ENCODE measurements around the gene ADAMTS15. TPM values are rescaled to one million over a fixed set of nuclear protein-coding genes. Genes with fewer than 3 reads are reported as not detected.

ADAMTS15 gene
- total RNA-seq, 1 donor from 2014 or later: 35.1 TPM

DNA sequence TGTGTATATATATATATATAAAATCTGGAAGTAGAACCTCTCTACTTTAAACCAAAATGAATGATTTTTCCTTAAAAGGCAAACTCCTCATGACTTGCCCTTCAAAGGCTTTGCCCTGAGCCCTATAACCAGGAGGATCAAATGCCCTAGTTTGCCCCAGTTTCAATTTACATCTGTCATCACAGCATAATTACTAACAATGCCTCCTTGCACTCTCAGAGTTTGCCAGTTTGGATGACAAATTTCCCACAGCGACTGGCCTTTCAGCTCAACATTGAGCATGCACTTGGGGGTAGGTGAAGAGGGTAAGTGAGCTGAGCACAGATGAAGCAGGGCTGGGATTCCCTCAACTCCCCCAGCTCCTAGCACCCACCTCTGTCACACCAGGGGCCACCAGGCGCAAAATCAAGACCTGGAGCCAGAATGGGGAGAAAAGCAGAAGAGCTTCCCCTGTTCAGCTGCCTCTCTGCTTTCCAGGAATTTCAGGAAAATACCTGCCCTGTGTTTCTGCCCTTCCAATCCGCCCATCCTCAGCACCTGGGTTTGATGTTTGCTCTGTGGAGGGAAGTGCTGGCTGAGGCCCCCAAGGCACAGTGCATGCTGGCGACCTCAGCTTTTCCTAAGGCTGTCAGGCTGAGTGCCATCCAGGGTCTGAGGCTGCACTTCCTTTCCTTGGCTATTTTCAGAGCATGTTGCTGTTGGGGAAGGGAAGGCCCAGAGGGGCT, 67.5 kb downstream of the ADAMTS15 start:
- peak; percentile 3 for DNase-seq

DNA sequence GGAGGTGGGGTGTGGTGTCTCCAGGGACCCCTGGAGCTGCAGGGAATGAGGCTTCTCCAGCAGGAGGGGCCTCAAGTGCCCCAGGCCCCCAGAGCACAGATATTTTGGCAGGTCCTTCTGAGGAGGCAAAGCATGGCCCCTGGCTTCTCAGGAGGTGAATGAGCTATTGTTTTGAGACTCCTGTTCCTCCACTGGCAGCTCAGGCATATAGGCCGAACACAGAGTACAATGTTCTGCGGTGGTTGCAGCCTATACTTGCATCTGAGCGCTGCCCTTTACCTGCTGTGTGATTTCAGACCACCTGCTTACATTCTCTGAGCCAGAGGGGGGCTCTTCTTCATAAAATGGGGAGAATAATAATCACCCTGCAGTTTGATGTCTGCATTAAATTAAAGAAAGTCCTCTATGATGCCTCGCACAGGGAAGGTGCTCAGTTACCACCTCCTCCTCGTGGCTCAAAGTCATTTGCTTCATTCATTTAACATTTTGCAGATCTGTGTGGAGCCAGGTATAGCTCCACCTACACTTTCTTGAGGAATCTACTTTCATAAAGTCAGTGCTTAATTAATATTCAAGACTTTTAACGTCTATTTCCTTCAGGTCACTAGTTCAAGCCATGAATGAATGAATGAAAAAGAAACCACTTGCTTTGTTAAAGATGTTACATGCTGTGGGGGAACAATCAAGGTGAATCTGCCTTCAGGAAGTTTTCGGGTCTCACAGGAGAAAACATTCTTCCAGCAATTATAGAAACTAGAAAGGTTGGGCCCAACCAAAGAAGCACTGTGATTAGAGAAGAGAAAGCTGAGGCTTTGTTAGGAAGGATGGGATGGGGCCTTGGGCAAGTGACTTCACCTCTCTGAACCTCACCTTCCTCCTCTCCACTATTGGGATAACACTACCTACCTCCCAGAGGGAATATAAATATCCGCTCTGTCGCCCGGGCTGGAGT, 68.4 kb downstream of the ADAMTS15 start:
- no peak for DNase-seq

DNA sequence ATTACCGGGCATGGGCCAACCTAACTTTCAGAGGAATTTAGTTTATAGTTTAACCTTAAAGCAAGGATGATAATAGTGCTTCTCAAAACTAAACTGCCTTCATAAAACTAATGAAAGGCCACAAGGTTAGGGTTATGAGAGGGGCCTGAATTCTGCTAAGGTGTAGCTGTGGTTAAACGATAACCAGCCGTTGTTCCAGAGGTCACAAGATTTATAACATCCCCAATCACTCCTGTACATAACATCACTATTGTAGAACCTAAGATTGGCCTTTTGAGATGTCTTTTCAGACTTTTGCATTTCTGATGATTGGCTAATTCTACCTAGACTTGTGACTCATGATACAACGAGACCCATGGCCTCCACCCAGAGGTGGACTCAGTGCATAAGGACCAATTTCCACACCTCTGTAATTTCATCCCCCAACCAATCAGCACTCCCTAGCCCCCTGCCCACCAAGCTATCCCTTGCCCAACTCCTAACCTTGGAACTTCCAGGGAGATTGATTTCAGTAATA, 69.8 kb downstream of the ADAMTS15 start:
- no peak for DNase-seq

DNA sequence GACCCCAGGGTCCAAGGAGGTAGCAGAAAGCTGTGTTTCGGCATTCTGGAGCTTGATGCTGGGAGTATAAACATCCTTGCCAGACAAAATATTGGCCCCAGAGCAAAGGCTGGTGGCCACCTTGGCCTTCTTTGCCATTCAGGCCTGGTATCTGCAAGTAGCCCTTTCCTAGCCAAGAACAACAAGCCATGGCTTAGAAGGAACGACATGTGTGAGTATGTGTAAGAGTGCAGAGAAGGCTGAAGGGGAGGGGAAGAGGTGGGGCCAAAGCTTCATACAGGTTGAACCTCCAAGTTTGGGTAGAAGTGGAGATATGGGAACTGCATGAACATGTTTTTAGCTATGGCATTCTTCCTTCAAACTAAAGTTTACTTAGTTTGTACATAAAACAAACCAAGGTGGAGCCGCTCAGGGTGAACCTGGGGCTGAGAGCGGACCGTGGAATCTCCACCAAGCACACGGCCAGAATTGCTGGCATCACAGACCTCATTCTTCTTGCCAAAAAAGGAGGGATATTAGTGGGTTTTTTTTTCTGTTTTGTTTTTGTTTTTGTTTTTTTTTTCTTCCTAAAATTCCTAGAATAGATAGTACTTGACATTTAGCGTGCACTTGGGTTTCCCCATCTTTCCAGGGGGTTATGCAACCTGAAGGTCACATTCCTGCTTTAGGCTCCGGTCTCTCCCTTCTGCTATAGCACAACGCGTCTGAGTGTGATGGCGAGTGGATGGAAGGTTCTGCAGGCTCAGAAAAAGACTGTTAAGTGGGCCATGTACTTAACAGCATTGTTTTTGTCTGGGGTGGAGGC, 70.9 kb downstream of the ADAMTS15 start:
- DNase-seq: no peak

DNA sequence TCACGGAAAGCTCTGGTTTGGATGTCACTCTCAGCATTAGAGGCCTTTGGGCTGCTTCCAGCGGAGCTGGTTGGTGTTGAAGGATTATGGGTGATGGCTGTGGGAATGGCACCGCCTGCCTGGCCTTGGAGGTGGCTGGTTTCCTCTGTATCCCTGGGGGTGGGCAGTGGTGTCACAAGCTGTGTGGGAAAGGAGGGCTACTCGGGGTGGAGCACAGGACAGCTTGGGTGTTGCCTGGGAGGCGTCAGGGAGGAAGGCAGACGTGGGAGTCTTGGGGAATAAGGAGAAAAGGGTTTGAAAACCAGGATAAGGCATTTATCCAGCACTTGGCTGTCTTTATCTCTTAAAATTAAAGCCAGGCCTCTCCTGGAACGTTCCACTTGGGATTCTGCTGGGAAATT, 71.8 kb downstream of the ADAMTS15 start:
- DNase-seq: peak; percentile 48

DNA sequence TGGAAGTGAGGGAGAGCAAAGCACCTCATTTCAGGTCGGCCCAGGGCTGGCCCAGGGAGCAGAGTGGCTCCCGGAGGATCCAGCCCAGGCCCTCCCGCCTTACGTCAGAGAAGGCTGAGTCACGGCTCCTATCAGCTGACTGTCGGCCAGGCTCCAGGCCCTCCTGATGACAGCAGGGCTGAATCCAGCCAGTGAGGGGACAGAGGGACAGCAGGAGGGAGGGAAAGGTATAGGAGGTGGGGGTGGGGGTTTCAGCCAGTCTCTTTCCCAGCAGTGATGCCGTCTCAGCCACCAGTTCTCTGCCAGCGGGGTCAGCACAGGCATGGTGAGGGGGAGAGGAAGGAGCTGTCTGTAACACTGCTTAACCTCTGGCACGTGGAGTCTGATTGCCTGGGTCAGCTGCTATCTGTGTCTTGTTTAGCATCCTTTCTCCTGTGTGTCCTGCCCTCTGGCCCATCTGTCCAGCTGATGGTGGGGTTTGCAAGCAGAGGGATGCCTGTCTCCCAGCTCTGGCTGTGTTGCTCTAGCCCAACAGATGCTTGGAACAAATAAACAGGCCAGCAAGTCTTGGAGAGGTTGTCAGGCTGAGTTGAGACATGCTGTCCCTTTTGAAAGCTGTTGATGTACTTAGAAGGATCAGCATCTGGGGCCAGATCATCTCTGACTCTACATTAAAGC, 74.0 kb downstream of the ADAMTS15 start:
- DNase-seq: peak; percentile 80

DNA sequence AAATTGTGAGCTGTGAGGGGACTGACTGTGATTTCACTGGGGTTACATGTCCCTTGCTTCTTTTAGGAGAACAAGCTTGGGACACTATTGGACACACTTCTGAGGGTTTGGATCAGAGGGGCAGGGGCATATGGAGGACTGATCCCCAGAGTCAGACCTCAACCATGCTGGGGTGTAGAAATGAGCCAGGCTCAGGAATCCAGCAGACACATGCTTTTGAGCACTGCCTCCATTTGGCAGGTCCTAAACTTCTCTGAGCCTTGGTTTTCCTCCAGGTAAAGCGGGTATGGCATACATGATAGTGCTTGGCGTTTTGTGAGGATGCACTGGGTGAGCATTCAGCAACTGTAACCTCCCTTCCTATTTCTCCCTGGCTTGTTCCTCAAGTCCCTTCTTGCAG, 74.7 kb downstream of the ADAMTS15 start:
- DNase-seq: no peak

DNA sequence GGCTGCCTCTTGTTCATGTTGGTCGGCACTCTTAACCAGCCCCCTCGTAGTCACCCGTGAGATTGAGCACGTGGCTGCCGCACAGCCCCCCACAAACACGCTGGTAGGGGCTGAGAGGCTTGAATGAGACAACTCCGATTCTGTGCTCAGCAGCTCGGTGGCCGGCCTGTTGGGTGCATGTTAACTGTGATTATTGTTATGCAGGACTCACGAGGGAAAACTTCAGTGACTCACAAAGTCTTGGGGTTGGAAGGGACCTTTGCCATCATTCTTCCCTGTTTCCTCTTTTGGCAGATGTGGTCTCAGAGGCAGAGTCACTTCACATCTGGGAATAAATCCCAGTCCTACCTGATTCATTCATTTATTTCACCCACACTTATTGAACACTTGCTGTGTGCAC, 75.2 kb downstream of the ADAMTS15 start:
- DNase-seq: no peak

DNA sequence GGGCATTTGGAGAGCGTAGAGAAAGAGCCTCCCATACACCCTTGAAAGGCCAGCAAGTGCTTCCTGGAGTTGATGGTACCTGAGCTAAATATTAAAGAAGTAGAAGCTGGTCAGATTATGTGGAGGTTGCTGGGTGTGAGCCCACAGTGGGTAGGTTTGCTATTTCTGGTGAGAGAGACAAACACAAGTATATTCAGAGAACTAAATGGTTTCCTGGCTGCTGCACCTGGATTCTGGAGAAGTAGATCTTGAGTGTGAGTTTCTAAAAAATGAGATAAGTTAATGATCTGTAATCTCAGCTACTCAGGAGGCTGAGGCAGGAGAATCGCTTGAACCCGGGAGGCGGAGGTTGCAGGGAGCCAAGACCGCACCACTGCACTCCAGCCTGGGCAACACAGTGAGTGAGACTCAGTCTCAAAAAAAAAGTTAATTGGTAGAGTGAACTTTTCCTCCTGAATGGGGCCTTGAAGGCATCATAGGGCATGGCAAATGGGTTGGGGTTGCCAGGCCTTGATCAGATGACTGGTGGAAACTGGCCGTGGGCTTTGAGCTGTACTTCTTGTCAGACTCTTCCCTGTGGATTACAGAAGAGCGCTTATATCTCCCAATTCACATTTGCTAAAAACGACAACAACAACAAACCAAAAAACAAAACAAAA, 75.8 kb downstream of the ADAMTS15 start:
- DNase-seq: no peak

DNA sequence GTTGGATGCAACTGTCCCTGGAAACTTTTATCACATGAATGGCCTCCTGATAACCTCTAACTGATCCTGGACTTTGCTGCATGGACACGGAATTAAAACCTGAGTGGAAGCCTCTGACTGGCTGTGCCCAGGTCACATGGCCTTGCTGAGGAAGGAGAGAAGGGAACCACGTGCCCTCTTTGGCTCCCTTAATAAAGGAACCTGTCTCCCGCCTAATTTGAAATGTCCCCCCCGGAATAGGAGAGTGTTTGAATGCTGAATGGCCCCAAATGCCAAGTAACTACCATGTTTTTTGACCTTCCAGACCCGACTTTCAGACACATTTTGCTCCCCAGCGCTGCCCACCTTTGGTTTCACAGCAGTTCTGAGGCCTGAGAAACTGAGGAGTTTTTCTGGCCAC, 76.9 kb downstream of the ADAMTS15 start:
- no peak for DNase-seq

Other genes starting within 250 kb of the ADAMTS15 start
- gene ZBTB44, start 133.7 kb upstream of the ADAMTS15 start, total RNA-seq: 91.6 TPM
- gene ADAMTS8, start 20.0 kb upstream of the ADAMTS15 start, total RNA-seq: 23.6 TPM

Data from tongue (tissue), 2 donors.